HUES6 (cell line): ENCODE measurements around the gene DDX10.

Experiments
- H3K27ac ChIP-seq: 2 replicates; pipeline ENCODE4 v1.7.0; 2013; ENCODE audit warnings: low read depth, mild to moderate bottlenecking, low read length, inconsistent platforms
- H3K27me3 ChIP-seq: 2 replicates; pipeline ENCODE4 v1.6.1; 2013; ENCODE audit warnings: low read length; ENCODE audit not compliant: control insufficient read depth, insufficient read depth
- H3K36me3 ChIP-seq: 2 replicates; pipeline ENCODE4 v1.6.1; 2013; ENCODE audit warnings: low read length; ENCODE audit not compliant: control insufficient read depth, insufficient read depth
- H3K4me1 ChIP-seq: 2 replicates; pipeline ENCODE4 v1.6.1; 2013; ENCODE audit warnings: low read length; ENCODE audit not compliant: control insufficient read depth, insufficient read depth
- H3K4me3 ChIP-seq: 2 replicates; pipeline ENCODE4 v1.5.1; 2013; ENCODE audit warnings: low read depth, low read length
- H3K9ac ChIP-seq: one replicate; pipeline ENCODE4 v1.6.1; 2013; ENCODE audit warnings: mild to moderate bottlenecking, low read length
- H3K9me3 ChIP-seq: 2 replicates; pipeline ENCODE4 v1.6.1; 2013; ENCODE audit warnings: low read depth, low read length; ENCODE audit not compliant: control insufficient read depth, insufficient read depth

The DDX10 gene

DNA sequence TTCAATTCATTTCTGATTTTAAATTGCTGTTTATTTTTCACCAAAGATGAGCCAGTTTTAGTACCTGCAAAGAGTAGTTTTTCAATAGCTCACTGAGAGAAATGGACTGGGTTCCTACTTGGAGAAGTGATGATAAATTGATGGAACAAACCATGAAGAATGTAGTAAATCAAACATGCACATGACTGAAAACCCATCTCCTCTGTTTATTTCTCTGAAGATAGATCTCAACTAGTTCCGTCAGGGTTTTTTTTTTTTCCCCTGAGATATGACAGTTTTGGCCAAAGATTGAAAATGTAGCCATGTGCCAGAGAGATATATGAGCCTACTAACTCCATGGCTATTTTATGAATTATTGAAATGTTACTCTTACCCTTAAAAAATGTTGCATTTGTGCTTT lies 239.6 kb downstream of the DDX10 start:
- Histone ChIP-seq H3K9ac (no peak overlapping the region), H3K36me3 (no peaks in the 10 kb centered on the region), H3K27me3 (no peaks in the 10 kb centered on the region), H3K4me1 (peaks cover 12% of the 10 kb centered on the region), H3K4me3 (no peak overlapping the region), H3K27ac (no peak overlapping the region), H3K9me3 (no peaks in the 10 kb centered on the region)

DNA sequence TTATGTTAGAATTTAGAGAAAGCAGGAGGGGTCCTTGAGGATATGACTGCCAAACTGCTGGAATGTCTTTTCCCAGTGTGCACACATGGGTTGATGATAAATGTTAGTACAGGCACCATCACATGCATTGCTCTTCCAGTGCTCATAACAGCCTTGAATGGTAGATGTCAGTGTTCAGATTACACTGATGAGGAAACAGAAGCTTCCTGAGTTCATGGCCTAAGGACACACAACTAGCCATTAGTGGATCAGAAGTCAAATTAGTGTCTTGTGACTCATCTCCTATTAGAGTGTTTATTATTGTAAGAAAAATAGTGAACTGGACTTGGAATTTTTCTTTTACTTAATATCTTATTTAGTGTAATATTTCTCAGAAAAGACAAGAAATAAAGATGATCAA lies 241.5 kb downstream of the DDX10 start:
- no peaks in the 10 kb centered on the region for H3K9me3 ChIP-seq
- no peak overlapping the region for H3K4me3 ChIP-seq
- H3K36me3 ChIP-seq = no peaks in the 10 kb centered on the region
- peaks cover 12% of the 10 kb centered on the region for H3K4me1 ChIP-seq
- no peaks in the 10 kb centered on the region for H3K27me3 ChIP-seq
- no peak overlapping the region for H3K27ac ChIP-seq
- H3K9ac ChIP-seq = no peak overlapping the region

DNA sequence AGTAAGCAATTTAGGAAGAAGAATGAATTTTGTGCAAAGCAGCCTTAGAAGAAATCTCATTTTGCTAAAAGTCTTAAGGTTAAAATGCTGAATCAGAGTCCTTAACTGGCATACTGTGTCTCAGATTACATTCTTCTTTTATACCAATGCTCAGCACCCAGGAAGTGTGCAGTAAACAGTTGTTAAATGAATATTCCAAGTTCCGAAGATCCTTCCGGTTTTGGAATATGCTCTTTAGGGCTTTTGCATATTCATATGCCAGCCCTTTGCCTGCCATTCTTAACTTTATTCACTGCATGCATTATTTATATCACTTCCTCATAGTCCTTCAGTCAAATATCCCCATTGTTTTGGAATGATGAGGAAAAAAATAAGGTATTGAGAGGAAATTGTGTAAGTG lies 242.0 kb downstream of the DDX10 start:
- Histone ChIP-seq H3K9ac (no peak overlapping the region), H3K4me3 (no peak overlapping the region), H3K9me3 (no peaks in the 10 kb centered on the region), H3K4me1 (peaks cover 12% of the 10 kb centered on the region), H3K36me3 (no peaks in the 10 kb centered on the region), H3K27ac (no peak overlapping the region), H3K27me3 (no peaks in the 10 kb centered on the region)

DNA sequence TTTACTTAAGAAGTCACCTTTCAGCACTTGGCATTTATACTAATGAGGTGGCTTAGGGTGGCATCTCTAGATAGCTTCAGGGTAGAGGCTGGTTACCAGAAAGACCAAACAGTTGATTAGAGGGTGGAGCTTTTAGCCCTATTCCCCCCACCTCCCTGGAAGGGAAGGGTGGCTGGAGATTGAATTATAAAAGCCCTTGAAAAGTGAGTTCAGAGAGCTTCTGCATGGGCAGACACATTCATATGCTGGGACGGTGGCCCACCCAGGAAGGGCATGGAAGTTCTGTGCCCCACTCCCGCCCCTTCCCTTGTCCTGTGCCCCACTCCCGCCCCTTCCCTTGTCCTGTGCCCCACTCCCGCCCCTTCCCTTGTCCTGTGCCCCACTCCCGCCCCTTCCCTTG lies 244.2 kb downstream of the DDX10 start:
- H3K27ac ChIP-seq = no peak overlapping the region
- H3K36me3 ChIP-seq = no peaks in the 10 kb centered on the region
- H3K27me3 ChIP-seq = no peaks in the 10 kb centered on the region
- H3K9ac ChIP-seq = no peak overlapping the region
- no peak overlapping the region for H3K4me3 ChIP-seq
- peaks cover 23% of the 10 kb centered on the region for H3K4me1 ChIP-seq
- no peaks in the 10 kb centered on the region for H3K9me3 ChIP-seq

DNA sequence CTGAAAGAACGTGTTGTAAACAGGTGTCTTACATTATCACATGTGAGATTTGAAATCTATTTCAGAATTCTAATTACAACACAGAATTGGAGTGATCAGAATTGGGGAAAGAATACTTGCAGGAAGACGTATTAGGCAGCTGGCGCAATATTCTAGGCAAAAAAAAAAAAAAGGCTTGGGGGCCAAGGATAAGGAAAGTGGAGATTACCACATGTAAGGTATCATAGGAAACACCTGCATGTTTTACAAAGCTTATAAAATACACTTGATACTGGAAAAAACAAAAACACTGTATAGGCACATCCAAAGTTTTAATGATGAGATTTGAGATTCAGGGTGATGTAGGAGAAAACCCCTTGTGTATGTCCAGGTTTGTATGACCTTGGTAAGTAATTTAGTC lies 245.1 kb downstream of the DDX10 start:
- no peak overlapping the region for H3K9ac ChIP-seq
- peaks cover 23% of the 10 kb centered on the region for H3K4me1 ChIP-seq
- no peak overlapping the region for H3K4me3 ChIP-seq
- H3K27ac ChIP-seq = no peak overlapping the region
- no peaks in the 10 kb centered on the region for H3K9me3 ChIP-seq
- no peaks in the 10 kb centered on the region for H3K27me3 ChIP-seq
- no peaks in the 10 kb centered on the region for H3K36me3 ChIP-seq

DNA sequence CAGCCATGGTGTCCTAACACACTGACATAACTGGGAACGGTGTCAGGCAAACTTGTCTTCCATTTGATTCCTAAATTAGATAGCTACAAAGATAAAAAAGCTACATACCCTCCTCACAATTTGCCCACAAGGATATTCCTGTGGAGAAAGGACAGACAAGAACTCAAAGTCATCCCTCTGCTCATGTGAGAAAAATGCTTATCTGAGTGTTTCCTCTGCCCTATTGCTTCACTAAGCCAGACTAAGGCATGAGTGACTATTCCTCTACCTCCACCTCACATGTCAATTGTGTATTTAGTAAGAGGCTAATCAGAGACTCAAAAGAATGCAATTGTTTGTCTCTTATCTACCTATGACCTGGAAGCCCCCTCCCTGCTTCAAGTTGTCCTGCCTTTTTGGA lies 247.7 kb downstream of the DDX10 start:
- H3K4me1 ChIP-seq = peaks cover 18% of the 10 kb centered on the region
- H3K9me3 ChIP-seq = no peaks in the 10 kb centered on the region
- H3K27me3 ChIP-seq = no peaks in the 10 kb centered on the region
- no peak overlapping the region for H3K27ac ChIP-seq
- no peaks in the 10 kb centered on the region for H3K36me3 ChIP-seq
- H3K4me3 ChIP-seq = no peak overlapping the region
- no peak overlapping the region for H3K9ac ChIP-seq

DNA sequence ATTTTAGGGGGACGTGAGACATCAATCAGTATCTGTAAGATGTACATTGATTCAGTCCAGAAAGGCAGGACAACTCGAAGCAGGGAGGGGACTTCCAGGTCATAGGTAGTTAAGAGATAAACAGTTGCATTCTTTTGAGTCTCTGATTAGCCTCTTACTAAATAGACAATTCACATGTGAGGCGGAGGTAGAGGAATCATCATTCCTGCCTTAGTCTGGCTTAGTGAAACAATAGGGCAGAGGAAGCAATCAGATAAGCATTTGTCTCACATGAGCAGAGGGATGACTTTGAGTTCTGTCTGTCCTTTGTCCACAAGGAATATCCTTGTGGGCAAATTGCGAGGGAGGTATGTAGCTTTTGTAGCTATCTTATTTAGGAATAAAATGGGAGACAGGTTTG lies 248.3 kb downstream of the DDX10 start:
- H3K9me3 ChIP-seq = no peaks in the 10 kb centered on the region
- peaks cover 18% of the 10 kb centered on the region for H3K4me1 ChIP-seq
- no peak overlapping the region for H3K9ac ChIP-seq
- no peak overlapping the region for H3K27ac ChIP-seq
- no peaks in the 10 kb centered on the region for H3K36me3 ChIP-seq
- H3K27me3 ChIP-seq = no peaks in the 10 kb centered on the region
- no peak overlapping the region for H3K4me3 ChIP-seq

DNA sequence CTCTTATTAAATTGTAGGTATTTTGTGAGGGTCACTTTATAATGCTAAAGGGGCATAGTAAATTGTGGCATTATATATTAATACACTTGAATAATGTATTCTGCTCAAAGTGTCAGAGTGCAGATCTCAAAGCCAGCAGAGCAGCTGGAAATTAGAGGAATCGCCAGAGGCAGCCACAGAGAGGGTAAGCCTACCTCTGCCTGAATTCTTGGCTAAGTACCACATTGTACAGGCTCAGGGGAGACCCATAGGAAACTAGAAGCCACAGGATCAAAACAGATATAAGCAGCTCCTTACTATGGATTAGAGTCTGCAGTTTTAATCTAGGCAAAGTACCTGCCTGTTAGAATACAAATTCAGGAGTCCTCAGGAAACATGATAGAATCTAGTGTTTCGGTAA lies 249.3 kb downstream of the DDX10 start:
- H3K36me3 ChIP-seq = no peaks in the 10 kb centered on the region; the same call in 1 of the 2 replicates
- H3K4me3 ChIP-seq = no peak overlapping the region
- H3K27me3 ChIP-seq = no peaks in the 10 kb centered on the region
- H3K4me1 ChIP-seq = peaks cover 12% of the 10 kb centered on the region
- no peaks in the 10 kb centered on the region for H3K9me3 ChIP-seq
- H3K9ac ChIP-seq = no peak overlapping the region
- no peak overlapping the region for H3K27ac ChIP-seq

DNA sequence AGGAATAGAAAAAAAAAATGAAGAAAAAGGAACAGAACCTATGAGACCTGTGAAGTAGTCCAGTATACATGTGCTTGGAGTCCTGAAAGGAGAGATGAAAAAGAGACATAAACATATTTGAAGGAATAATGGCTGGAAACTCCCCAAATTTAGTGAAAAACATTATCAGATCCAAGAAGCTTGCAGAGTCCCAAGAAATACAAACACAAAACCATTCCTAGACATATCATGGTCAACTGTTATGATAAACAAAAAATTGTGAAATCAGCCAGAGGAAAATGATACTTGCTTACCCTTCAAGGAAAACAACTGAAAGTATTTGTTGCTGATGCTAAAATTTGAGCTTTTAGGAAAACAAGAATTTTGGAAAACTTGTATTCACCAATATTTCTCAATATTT lies 250.1 kb downstream of the DDX10 start:
- H3K9me3 ChIP-seq = no peaks in the 10 kb centered on the region
- H3K27ac ChIP-seq = no peak overlapping the region
- H3K36me3 ChIP-seq = no peaks in the 10 kb centered on the region; the same call in 1 of the 2 replicates
- peaks cover 12% of the 10 kb centered on the region for H3K4me1 ChIP-seq
- no peaks in the 10 kb centered on the region for H3K27me3 ChIP-seq
- no peak overlapping the region for H3K4me3 ChIP-seq
- H3K9ac ChIP-seq = no peak overlapping the region

DNA sequence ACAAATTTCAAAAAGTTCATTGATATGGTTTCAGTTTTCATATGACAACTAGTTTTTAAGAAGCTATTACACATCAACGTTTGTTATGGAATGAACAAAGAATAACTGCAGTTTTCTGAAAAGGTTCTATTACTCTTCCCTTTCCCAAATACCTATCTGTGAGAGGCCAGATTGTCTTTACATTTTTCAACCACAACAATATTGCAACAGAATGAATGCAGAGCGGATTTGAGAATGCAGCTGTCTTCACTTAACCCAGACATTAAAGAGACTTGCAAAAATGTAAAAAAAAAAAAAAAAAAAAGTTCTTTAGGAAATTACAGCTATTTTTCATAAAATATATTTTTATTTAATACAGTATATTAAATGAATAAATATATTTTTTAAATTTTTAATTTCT lies 250.8 kb downstream of the DDX10 start:
- Histone ChIP-seq H3K9ac (no peak overlapping the region), H3K4me1 (peaks cover 12% of the 10 kb centered on the region), H3K27ac (no peak overlapping the region), H3K27me3 (no peaks in the 10 kb centered on the region), H3K9me3 (no peaks in the 10 kb centered on the region), H3K4me3 (no peak overlapping the region), H3K36me3 (no peaks in the 10 kb centered on the region; the same call in 1 of the 2 replicates)

DNA sequence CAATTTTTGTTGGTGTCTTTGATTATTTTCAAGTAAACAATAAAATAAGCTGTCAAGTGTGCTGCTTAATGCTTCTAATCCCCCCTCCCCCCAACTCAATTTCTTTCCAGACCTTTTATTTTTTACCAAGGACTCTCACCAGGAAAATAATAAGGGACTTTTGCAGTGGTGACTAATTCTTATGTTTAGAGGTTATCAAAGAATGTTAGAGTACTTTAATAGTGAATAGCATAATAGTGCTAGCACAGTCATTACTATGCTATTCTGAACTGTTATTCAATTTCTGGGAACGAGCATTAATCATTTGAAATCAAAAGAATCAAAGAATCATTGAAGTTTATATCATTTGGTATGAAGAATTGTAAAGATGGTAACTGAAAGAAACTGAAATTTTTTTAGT lies 251.4 kb downstream of the DDX10 start:
- no peak overlapping the region for H3K4me3 ChIP-seq
- no peaks in the 10 kb centered on the region for H3K9me3 ChIP-seq
- peaks cover 12% of the 10 kb centered on the region for H3K4me1 ChIP-seq
- H3K27ac ChIP-seq = no peak overlapping the region
- H3K9ac ChIP-seq = no peak overlapping the region
- H3K27me3 ChIP-seq = no peaks in the 10 kb centered on the region
- H3K36me3 ChIP-seq = no peaks in the 10 kb centered on the region; the same call in 1 of the 2 replicates

DNA sequence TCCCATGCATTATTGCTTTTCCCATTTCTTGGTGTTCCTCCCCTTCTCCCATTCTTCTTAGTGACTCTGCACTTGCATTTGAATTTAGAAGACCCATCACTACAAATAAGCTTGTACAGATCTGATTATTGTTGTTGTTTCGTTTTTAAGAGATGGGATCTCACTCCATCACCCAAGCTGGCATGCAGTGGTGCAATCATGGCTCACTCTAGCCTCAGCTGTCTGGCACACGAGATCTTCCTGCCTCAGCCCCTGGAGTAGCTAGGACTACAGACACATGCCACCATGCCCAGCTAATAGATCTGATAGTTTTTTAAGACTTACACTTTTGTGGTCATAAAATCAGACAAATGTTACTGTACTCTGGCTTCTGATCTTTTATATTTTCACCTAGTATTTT lies 252.1 kb downstream of the DDX10 start:
- Histone ChIP-seq H3K27ac (no peak overlapping the region), H3K4me3 (no peak overlapping the region), H3K9ac (no peak overlapping the region), H3K27me3 (no peaks in the 10 kb centered on the region), H3K4me1 (peaks cover 12% of the 10 kb centered on the region), H3K36me3 (no peaks in the 10 kb centered on the region; the same call in 1 of the 2 replicates), H3K9me3 (no peaks in the 10 kb centered on the region)
